PC-3 (cell line): ENCODE data around the gene VGLL2.

Source experiments
- CTCF ChIP-seq: fragments of 300-600 bp; sonication (generic); conservative IDR thresholded peaks from 2 replicates; pipeline ENCODE4 v1.5.1; 2017; ENCODE audit warnings: antibody characterized with exemption, low read depth, mild to moderate bottlenecking, low read length
- EZH2 ChIP-seq: fragments of 300-600 bp; sonication (generic); IDR thresholded peaks from one replicate; pipeline ENCODE4 v1.6.1; 2017; ENCODE audit warnings: antibody characterized with exemption, mild to moderate bottlenecking, low read length; ENCODE audit not compliant: unreplicated experiment
- EZH2phosphoT487 ChIP-seq: fragments of 300-600 bp; sonication (generic); IDR thresholded peaks from 2 replicates; pipeline ENCODE4 v1.6.1; 2018; ENCODE audit warnings: mild to moderate bottlenecking, antibody characterized with exemption, low read length, borderline replicate concordance

- no peak for TF ChIP-seq EZH2
- no peak for TF ChIP-seq CTCF
- TF ChIP-seq EZH2phosphoT487, result no peak
Observed at GRCh38 chr6:117232196-117232595, 33.2 kb upstream of the VGLL2 start.
